8988T (cell line): ENCODE measurements around the gene AFDN.

Experiments
- DNase-seq: peaks from one replicate; pipeline ENCODE4 v3.0.0; 2011

AFDN gene

GRCh38 chr6:167842457-167842856, 15.7 kb downstream of the AFDN start:
- no peak for DNase-seq

DNA sequence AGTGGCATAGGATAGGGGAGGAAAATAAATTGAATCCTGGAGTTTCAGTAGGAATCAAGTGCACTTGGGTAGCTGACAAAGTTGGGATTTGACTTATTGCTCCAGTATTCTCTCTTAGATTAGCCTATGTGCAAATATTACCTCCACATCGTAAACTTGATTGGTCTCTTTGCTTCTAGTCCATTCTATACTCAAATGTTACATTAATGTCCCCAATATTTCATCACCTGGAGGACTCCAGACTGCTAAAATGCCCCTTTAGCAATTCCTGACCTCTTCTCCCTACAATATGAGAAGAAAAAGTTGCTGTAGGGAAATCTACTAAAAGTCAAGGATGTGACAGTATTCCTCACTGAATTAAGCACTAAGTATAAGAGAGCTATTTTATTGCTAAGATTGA, 16.3 kb downstream of the AFDN start:
- no peak for DNase-seq

DNA sequence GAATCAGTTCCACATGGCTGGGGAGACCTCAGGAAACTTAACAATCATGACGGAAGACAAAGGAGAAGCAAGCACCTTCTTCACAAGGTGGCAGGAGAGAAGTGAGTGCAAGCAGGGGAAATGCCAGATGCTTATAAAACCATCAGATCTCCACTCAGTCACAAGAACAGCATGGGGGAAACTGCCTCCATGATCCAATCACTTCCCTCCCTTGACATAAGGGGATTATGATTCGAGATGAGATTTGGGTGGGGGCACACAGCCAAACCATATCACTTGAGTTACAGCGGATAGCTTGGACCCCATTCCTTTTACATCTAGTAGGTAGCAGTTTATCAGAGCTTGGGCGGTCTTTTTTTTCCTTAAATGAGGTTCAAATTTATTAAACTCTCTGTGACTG, 19.1 kb downstream of the AFDN start:
- no peak for DNase-seq

DNA sequence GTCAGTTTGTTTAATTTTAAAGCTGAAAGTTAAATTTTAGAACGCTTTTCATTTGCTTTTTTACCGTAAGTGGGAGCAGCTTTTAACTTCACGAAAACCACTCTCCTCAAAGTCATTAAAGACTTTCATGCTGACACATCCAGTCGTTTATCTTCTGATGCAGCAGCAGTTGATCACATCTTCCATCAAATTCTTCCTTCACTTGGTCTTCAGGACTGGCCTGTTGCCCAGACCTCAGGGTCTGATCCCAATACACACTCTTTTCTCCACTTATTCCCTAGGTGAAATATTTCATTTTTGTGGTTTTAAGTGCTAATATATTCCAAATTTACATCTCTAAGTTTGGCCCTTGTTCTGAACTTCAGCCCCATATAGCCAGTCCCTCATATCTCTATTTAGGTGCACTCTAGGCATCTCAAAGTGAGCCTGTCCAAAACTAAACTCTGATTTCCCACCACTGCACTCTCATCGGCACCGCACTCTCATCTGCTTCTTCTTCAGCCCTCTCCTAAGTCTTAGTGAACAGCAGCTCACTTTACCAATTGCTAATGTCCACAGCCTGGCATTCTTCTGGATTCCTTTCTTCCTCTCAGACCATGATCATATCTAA, 20.4 kb downstream of the AFDN start:
- no peak for DNase-seq

DNA sequence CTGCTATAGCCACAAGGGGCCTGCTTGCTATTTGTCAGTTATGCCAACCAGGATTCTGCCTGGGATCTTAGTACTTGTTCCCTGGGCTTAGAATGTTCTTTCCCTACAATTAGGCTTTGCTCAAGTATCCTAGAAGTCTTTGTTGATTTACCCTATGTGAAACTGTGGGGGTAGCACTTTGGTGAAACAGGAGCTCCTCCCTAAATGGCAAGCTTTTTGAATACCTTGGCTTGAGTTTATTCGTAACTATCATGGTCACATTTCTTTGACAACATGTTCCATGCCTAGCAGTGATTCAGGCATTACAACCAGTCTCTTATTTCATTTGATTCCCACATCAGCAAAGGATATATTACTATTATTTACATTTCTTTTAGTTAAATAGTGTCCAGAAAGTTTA, 21.2 kb downstream of the AFDN start:
- no peak for DNase-seq

- DNase-seq, result no peak
Measured at GRCh38 chr6:167848783-167849182, 22.1 kb downstream of the AFDN start.

GRCh38 chr6:167849846-167850459, 23.2 kb downstream of the AFDN start:
- no peak for DNase-seq

GRCh38 chr6:167850782-167851181, 24.1 kb downstream of the AFDN start:
- DNase-seq, result no peak

- no peak for DNase-seq
Measured at GRCh38 chr6:167851370-167851952, 24.8 kb downstream of the AFDN start.

DNA sequence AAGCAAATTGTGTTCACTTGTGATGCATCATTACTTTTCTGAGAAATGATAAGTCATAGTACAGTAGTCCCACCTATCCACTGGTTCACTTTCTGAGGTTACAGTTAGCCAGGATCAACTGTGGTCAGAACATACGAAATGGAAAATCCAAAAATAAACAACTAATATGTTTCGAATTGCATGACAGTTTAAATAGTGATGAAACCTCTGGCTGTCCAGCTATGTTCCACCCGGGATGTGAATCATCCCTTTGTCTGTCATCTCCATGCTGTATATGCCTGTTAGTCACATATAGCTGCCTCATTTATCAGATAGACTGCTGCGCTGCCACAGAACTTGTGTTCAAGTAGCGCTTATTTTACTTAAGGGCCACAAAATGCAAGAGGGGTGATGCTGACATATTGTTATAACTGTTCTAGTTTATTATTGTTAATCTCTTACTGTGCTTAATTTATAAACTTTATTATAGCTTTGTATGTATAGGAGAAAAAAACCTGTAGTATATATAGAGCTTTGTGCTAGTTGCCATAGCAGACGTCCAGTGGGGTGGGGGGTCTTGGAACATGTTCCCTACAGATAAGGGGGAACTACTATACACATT, 29.2 kb downstream of the AFDN start:
- DNase-seq, result no peak

- DNase-seq, result no peak
Measured at GRCh38 chr6:167856474-167856873, 29.8 kb downstream of the AFDN start.

DNA sequence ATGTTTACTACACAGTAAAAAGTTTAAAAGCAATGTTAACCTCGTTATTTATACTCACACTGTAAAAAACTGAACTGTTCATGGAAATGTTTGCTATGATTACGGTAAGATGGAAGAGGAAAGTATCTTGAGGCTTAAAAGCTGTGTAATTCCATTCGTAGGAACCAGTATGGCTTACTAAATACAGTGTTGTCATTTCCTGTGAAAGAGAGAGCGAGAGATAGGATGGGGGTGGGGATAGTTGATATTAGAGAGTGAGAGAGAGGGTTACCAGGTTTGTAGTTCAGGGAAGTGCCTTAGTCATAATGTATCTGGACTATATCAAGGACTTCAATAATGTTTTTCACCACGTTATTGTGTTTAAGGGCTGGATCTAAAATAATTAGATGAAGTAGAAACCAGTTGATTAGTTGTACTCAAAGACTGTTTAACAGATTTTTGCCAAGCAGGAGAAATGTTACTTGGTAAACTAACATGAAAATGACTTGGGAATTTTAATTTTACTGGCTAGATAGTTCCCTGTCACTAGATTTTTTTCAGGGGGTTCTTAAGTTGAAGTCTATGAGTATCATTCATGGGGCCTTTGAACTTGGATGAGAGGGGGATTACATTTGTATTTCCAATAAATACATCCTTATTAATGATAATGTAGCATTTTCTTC, 30.4 kb downstream of the AFDN start:
- DNase-seq, result no peak

- no peak for DNase-seq
Measured at GRCh38 chr6:167858086-167858591, 31.4 kb downstream of the AFDN start.

GRCh38 chr6:167858842-167859664, 32.3 kb downstream of the AFDN start:
- DNase-seq, result no peak

GRCh38 chr6:167860550-167861226, 34.0 kb downstream of the AFDN start:
- DNase-seq, result no peak

DNA sequence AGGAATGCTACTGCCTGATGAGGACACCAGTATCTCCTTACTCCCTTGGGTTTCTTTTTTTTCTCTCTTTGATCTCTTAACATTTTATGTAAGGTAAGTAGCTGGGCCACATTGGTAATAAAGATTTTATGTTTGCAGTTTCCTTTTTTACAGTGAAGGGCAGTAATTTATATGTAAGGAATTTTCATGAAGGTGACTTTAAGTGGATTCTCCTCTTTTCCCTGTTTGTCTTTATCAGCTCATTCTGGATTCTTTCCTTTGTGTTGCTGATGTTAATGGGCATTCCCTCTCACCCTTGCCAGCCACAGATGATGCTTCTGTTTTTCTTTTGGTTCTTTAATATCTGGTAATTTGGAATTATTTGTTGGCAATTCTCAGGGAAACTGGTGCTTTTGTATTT, 34.7 kb downstream of the AFDN start:
- no peak for DNase-seq

DNA sequence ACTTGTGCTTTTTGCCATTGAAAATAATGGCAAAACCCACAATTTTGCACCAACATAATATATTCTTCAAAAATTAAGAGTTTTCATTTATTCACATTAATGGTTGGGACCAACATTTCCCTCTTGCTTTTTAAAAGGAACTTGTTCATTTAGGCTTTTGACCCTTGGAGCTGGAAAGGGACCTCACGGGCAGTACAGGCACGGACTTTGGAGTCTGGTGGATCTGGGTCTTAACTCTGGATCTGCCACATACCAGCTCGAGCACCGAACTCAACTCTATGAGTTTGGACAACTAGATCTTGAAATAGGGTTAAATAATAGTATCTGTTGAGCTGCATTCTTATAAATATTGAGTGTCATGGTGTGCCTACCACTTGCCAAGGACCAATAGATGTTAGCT, 37.2 kb downstream of the AFDN start:
- DNase-seq, result no peak

GRCh38 chr6:167866642-167867041, 39.9 kb downstream of the AFDN start:
- no peak for DNase-seq

DNA sequence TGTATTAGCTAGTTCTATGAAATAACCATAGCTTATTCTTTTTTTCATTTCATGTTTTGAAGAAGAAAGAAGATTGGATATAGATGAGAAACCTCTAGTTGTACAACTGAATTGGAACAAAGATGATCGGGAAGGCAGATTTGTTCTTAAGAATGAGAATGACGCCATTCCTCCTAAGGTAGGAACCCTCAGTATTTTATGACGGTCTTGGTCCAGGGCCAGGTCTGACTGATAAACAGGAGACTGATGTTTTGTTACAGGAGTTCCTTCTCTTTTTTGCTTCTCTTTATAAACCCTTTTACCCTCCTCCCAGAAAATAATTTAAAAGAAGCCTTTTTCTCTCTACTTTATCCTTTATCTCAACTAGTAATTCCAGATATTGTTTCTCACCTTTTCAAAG, 43.6 kb downstream of the AFDN start:
- no peak for DNase-seq

- DNase-seq, result no peak
Measured at GRCh38 chr6:167872538-167873210, 46.0 kb downstream of the AFDN start.

DNA sequence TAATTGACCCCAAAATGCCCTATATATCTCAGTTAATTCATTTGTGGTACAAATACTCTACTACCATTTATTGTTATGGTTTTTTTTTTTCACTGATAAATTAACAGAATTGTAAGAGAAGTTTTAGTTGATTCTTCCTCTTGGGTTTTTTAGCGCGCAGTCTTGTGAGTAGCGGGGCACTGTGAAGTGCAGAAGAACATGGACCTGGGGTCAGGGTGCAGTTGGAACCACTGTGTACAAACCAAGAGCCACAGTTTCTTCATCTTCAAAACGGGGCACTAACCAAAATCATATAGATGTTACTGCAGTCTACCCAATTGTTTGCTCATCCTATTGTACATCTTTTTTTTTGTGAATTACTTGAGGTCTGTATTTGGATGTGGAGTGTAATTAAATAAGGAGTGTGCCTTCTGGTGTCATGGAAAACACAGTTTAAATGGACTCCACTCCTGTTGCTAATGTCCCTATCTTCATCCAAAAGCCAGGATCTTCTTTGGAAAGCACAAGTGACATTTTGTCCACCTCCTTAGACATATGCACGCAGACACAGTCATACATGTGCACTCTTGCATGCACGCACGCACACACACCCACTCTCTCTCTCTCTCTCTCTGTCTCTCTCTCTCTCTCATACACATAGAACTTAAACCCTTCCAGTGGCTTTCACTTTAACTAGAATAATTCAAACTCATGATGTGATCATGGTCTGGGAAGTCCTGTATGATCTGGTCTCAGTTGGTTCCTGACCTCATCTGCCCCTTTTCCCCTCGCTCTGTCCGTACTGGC, 51.5 kb downstream of the AFDN start:
- DNase-seq, result no peak
